Spleen (tissue), 11 donors: ENCODE measurements around the gene SPATA1. TPM values are rescaled to one million over a fixed set of nuclear protein-coding genes. Genes with fewer than 3 reads are reported as not detected.
"Not testable (repeated sequence)": the region's sequence is repeated elsewhere in the genome, so short reads cannot be mapped to it uniquely, and the experiment has no call there.

Source experiments
- DNase-seq: peaks from one replicate; pipeline ENCODE4 v3.0.0-alpha.2; 2020
- H3K27ac ChIP-seq, 8 donors: fragments of 200-600 bp; sonication (generic) in 7 of 8; 1 replicate in 4 of 8; 2 replicates in 4 of 8; pipeline versions ENCODE4 v1.5.0 to v1.8.0; 2016 to 2021; ENCODE audit warnings: inconsistent platforms in 4 of 8, mild to moderate bottlenecking in 4 of 8, moderate library complexity in 1 of 8
- H3K27me3 ChIP-seq, 7 donors: fragments of 200-600 bp; sonication (generic) in 6 of 7; replicated peaks in 1 of 7; 1 replicate in 4 of 7; 2 replicates in 3 of 7; pipeline versions ENCODE4 v1.5.0 to v1.8.0; 2016 to 2021; ENCODE audit warnings: inconsistent platforms in 3 of 7, mild to moderate bottlenecking in 1 of 7
- H3K36me3 ChIP-seq, 6 donors: fragments of 200-600 bp; sonication (generic) in 5 of 6; 1 replicate in 4 of 6; 2 replicates in 2 of 6; pipeline versions ENCODE4 v1.5.0 to v1.8.0; 2016 to 2021; ENCODE audit warnings: inconsistent platforms in 2 of 6
- H3K4me1 ChIP-seq, 6 donors: fragments of 200-600 bp; sonication (generic) in 5 of 6; 1 replicate in 3 of 6; 2 replicates in 3 of 6; pipeline versions ENCODE4 v1.5.0 to v1.8.0; 2016 to 2021; ENCODE audit warnings: inconsistent platforms in 3 of 6
- H3K4me3 ChIP-seq, 8 donors: fragments of 200-600 bp; sonication (generic) in 7 of 8; 1 replicate in 4 of 8; 2 replicates in 4 of 8; pipeline versions ENCODE4 v1.5.0 to v1.8.0; 2016 to 2021; ENCODE audit warnings: inconsistent platforms in 4 of 8, mild to moderate bottlenecking in 4 of 8, moderate library complexity in 2 of 8
- H3K9me3 ChIP-seq, 8 donors: fragments of 200-600 bp; sonication (generic) in 7 of 8; 1 replicate in 4 of 8; 2 replicates in 4 of 8; pipeline versions ENCODE4 v1.5.0 to v1.8.0; 2016 to 2021; ENCODE audit warnings: inconsistent platforms in 4 of 8
- POLR2A ChIP-seq, 3 donors: fragments of 450-650 bp; IDR thresholded peaks; one replicate each; pipeline ENCODE4 v1.5.1; 2017; ENCODE audit warnings: antibody characterized with exemption in 3 of 3, mild to moderate bottlenecking in 1 of 3
- POLR2AphosphoS5 ChIP-seq, 3 donors: sonication (generic); formaldehyde crosslinking; IDR thresholded peaks; one replicate each; pipeline ENCODE4 v1.5.1; 2017; ENCODE audit warnings: antibody characterized with exemption in 3 of 3
- WGBS, 5 donors: extraction: QIAGEN DNeasy Blood & Tissue Kit in 3 of 5; methylation state at CpG; one replicate each; pipeline versions ENCODE4 v1.1.5 to v1.1.7; 2013 to 2018; 5-methylcytosine and 5-hydroxymethylcytosine counted together
- intact Hi-C: fragments of 100-400 bp; cut with DNase I; formaldehyde crosslinking; loops from one replicate; pipeline ENCODE4 v1.15.0; 2023; ENCODE audit warnings: low total_unique reads
- polyA plus RNA-seq, 3 donors: library from polyadenylated mRNA; stranded (reverse); fragments of 200-250 nt; gene quantifications; one replicate each; pipeline ENCODE4 v1.2.1, GENCODE V29; 2013
- total RNA-seq, 7 donors: library from RNA; depleted of rRNA in 3 of 7; stranded (reverse); fragments of >200 nt in 3 of 7; fragmentation: NEBNext Ultra II Directional in 4 of 7; extraction: Animal tissue kit (Norgen Biotek cat#: 25700) in 4 of 7; gene quantifications; one replicate each; pipeline versions ENCODE4 v1.1.0 to v1.2.1, GENCODE V29; 2016 to 2021
- TF ChIP-seq, protein P1 (sequence below), 11 experiments: fragments of 200-600 bp in 7 of 11; fragments of 450-650 bp in 4 of 11; sonication (generic) in 4 of 11; IDR thresholded peaks in 8 of 11; conservative IDR thresholded peaks in 3 of 11; 1 replicate in 7 of 11; 2 replicates in 4 of 11; pipeline versions ENCODE4 v1.4.0 to v1.8.0; 2016 to 2021; ENCODE audit warnings: antibody characterized with exemption in 11 of 11, inconsistent platforms in 4 of 11, mild to moderate bottlenecking in 1 of 11
- donor health status: healthy with polysubstance abuse.
- donor health status: DM: no; HTN: no; CAD: no; lungs with moderate emphysema.
- donor health status: DM: no; HTN: no; CAD: no.
- donor health status: Bipolar disorder and iron deficiency.
- donor health status: healthy.
- donor health status: DM: no; HTN: no; CAD: no.
- donor health status: DM: yes; HTN: yes; CAD: no.

SPATA1 gene
- total and polyA plus RNA-seq, 10 donors, result 0.67 to 3.0 (median 1.5) TPM

GRCh38 chr1:84504580-84505492 lies 1.4 kb upstream of the SPATA1 start:
- Histone ChIP-seq H3K4me1 (peaks cover 35 to 69% (median 61%) of the 10 kb centered on the region in 6 donors), H3K36me3 (peaks cover 0 to 31% (median 9%) of the 10 kb centered on the region in 6 donors), H3K9me3 (peaks cover 0 to 12% (median 9%) of the 10 kb centered on the region in 8 donors), H3K4me3 (peak overlapping the region; percentile 78 to 88 (median 82)), H3K27me3 (no peaks in the 10 kb centered on the region), H3K27ac (peak overlapping the region; percentile 95 to 99 (median 98))
- intact Hi-C loops, result no loop called here
- TF ChIP-seq, protein P1, sequence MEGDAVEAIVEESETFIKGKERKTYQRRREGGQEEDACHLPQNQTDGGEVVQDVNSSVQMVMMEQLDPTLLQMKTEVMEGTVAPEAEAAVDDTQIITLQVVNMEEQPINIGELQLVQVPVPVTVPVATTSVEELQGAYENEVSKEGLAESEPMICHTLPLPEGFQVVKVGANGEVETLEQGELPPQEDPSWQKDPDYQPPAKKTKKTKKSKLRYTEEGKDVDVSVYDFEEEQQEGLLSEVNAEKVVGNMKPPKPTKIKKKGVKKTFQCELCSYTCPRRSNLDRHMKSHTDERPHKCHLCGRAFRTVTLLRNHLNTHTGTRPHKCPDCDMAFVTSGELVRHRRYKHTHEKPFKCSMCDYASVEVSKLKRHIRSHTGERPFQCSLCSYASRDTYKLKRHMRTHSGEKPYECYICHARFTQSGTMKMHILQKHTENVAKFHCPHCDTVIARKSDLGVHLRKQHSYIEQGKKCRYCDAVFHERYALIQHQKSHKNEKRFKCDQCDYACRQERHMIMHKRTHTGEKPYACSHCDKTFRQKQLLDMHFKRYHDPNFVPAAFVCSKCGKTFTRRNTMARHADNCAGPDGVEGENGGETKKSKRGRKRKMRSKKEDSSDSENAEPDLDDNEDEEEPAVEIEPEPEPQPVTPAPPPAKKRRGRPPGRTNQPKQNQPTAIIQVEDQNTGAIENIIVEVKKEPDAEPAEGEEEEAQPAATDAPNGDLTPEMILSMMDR (IDR thresholded peaks at IDR 0.05 in 8 of 11, conservative IDR thresholded peaks at IDR 0.05 in 3 of 11), result no peak
- no peak for TF ChIP-seq POLR2AphosphoS5 (IDR thresholded peaks at IDR 0.05)
- no peak for TF ChIP-seq POLR2A (IDR thresholded peaks at IDR 0.05)
- 5 to 9% (median 7%) methylated on average over 17 of the region's 17 CpGs for WGBS, 5 donors
- no peak for DNase-seq

DNA sequence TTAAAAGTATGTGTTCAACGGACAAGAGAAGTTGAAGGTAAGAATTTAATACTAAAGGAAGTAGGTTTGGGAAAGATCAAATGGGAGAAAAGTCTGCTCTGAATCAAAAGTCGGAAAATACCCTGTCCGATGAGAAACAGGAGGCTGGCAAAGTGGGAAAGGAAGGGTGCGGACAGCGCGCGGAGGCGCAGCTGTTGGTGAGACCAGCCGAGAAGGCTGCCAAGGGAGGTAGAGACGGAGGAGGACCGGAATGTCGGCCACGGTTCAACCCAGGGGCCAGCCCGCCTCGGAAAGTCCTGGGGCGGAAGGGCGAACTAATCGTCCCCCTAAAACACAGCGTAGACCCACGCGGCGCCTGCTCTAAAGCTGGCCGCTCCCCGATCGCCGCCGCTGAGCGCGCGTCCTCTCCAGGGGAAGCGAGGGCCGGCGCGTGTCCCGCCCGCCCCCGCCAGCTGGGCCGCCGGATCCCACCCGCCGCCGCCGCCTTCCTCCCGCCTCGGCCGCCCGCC lies 639 bp upstream of the SPATA1 start:
- H3K4me3 ChIP-seq, result peak overlapping the region; percentile 78 to 88 (median 82)
- H3K27me3 ChIP-seq, result no peaks in the 10 kb centered on the region
- peak overlapping the region; percentile 95 to 99 (median 98) for H3K27ac ChIP-seq
- intact Hi-C loops, result no loop called here
- H3K36me3 ChIP-seq, result peaks cover 0 to 24% (median 4%) of the 10 kb centered on the region in 6 donors
- TF ChIP-seq, protein P1 (IDR thresholded peaks at IDR 0.05 in 8 of 11, conservative IDR thresholded peaks at IDR 0.05 in 3 of 11), result peak in 1 of 11 experiments; percentile 11
- TF ChIP-seq POLR2A (IDR thresholded peaks at IDR 0.05), result no peak
- TF ChIP-seq POLR2AphosphoS5 (IDR thresholded peaks at IDR 0.05), result no peak
- peaks cover 0 to 12% (median 10%) of the 10 kb centered on the region in 8 donors for H3K9me3 ChIP-seq
- peaks cover 35 to 62% (median 53%) of the 10 kb centered on the region in 6 donors for H3K4me1 ChIP-seq
- DNase-seq, result no peak
- WGBS, 5 donors, result 0 to 1% (median 0%) methylated on average over 16 to 47 of the region's 47 CpGs

GRCh38 chr1:84506729-84507453 lies 705 bp downstream of the SPATA1 start:
- intact Hi-C loops, result no loop called here
- H3K4me3 ChIP-seq, result peak overlapping the region; percentile 78 to 88 (median 82)
- no peak for DNase-seq
- no peaks in the 10 kb centered on the region for H3K27me3 ChIP-seq
- peaks cover 0 to 10% (median 0%) of the 10 kb centered on the region in 6 donors for H3K36me3 ChIP-seq
- H3K4me1 ChIP-seq, result peaks cover 32 to 49% (median 41%) of the 10 kb centered on the region in 6 donors
- H3K27ac ChIP-seq, result peak overlapping the region; percentile 95 to 99 (median 98)
- peak in 1 of 3 donors; percentile 77 for TF ChIP-seq POLR2AphosphoS5 (IDR thresholded peaks at IDR 0.05)
- TF ChIP-seq POLR2A (IDR thresholded peaks at IDR 0.05), result no peak
- TF ChIP-seq, protein P1 (IDR thresholded peaks at IDR 0.05 in 8 of 11, conservative IDR thresholded peaks at IDR 0.05 in 3 of 11), result no peak
- H3K9me3 ChIP-seq, result peaks cover 0 to 12% (median 10%) of the 10 kb centered on the region in 8 donors
- 9 to 12% (median 10%) methylated on average over 26 of the region's 26 CpGs for WGBS, 5 donors

GRCh38 chr1:84507887-84508286 lies 1.7 kb downstream of the SPATA1 start:
- intact Hi-C loops, H3K27ac ChIP-seq, H3K27me3 ChIP-seq, H3K4me3 ChIP-seq, H3K36me3 ChIP-seq, DNase-seq: not testable (repeated sequence)
- WGBS, 5 donors, result 88 to 95% (median 89%) methylated on average over 14 of the region's 14 CpGs
- Histone ChIP-seq H3K9me3 (peaks cover 0 to 12% (median 10%) of the 10 kb centered on the region in 8 donors), H3K4me1 (peaks cover 26 to 39% (median 32%) of the 10 kb centered on the region in 6 donors)
